Natural killer cell (primary cell): Measurements from ENCODE around the gene SPTLC1. TPM values are rescaled to one million over a fixed set of nuclear protein-coding genes. Genes with fewer than 3 reads are reported as not detected.

ENCODE experiments used
- ATAC-seq, 3 donors: fragments of 150-1000 bp in 2 of 3; fragments of 200-7000 bp in 1 of 3; cut with Tn5 transposase; 1 replicate in 1 of 3; 2 replicates in 2 of 3; pipeline ENCODE4 v1.10.0; 2021; ENCODE audit warnings: mild to moderate bottlenecking in 2 of 3, moderate library complexity in 2 of 3
- DNase-seq, 2 donors: peaks; one replicate each; pipeline versions ENCODE4 v3.0.0 to v3.0.0-alpha.2; 2013 to 2021; ENCODE audit warnings: mixed read lengths in 1 of 2
- H3K27ac ChIP-seq: one replicate; pipeline ENCODE4 v1.5.1; 2013; ENCODE audit warnings: mild to moderate bottlenecking, low read length
- H3K27me3 ChIP-seq: one replicate; pipeline ENCODE4 v1.6.1; 2013; ENCODE audit warnings: low read length; ENCODE audit not compliant: control insufficient read depth, insufficient read depth
- H3K36me3 ChIP-seq: one replicate; pipeline ENCODE4 v1.6.1; 2013; ENCODE audit warnings: low read length; ENCODE audit not compliant: control insufficient read depth, insufficient read depth
- H3K4me1 ChIP-seq: one replicate; pipeline ENCODE4 v1.6.1; 2013; ENCODE audit warnings: low read length; ENCODE audit not compliant: control insufficient read depth, insufficient read depth
- H3K4me3 ChIP-seq: one replicate; pipeline ENCODE4 v1.5.1; 2013; ENCODE audit warnings: low read length
- H3K9me3 ChIP-seq: one replicate; pipeline ENCODE4 v1.6.1; 2013; ENCODE audit warnings: low read length; ENCODE audit not compliant: control insufficient read depth, insufficient read depth
- H3K27ac Mint-ChIP-seq, 2 donors: one replicate each; pipeline ENCODE4 v1.8.0; 2022; ENCODE audit warnings: mild to moderate bottlenecking in 2 of 2, mixed read lengths in 2 of 2, moderate library complexity in 1 of 2
- H3K27me3 Mint-ChIP-seq, 2 donors: one replicate each; pipeline ENCODE4 v1.8.0; 2022; ENCODE audit warnings: low read depth in 2 of 2, mixed read lengths in 2 of 2
- H3K36me3 Mint-ChIP-seq: one replicate; pipeline ENCODE4 v1.8.0; 2022; ENCODE audit warnings: mixed read lengths
- H3K4me1 Mint-ChIP-seq, 2 donors: one replicate each; pipeline ENCODE4 v1.8.0; 2022; ENCODE audit warnings: mixed read lengths in 2 of 2
- H3K4me3 Mint-ChIP-seq: one replicate; pipeline ENCODE4 v1.8.0; 2022; ENCODE audit warnings: mild to moderate bottlenecking, moderate library complexity, mixed read lengths
- H3K9me3 Mint-ChIP-seq, 2 donors: one replicate each; pipeline ENCODE4 v1.8.0; 2022; ENCODE audit warnings: mixed read lengths in 2 of 2
- WGBS: methylation state at CpG from one replicate; pipeline ENCODE4 v1.1.7; 2013; ENCODE audit warnings: missing lambda C conversion rate; ENCODE audit not compliant: insufficient coverage; 5-methylcytosine and 5-hydroxymethylcytosine counted together
- intact Hi-C: fragments of 100-400 bp; cut with micrococcal nuclease; formaldehyde crosslinking; loops from one replicate; pipeline ENCODE4 v1.14.2; 2022
- total RNA-seq, 4 donors: library from RNA; stranded (reverse); fragments of 120-200 nt in 1 of 4; gene quantifications; one replicate each; pipeline versions ENCODE4 v1.2.3 to v1.2.4, GENCODE V29; 2013 to 2022
- TF ChIP-seq, protein P1 (sequence below): fragments of 200-600 bp; IDR thresholded peaks from one replicate; pipeline ENCODE4 v1.8.0; 2022; ENCODE audit warnings: antibody characterized with exemption

Gene SPTLC1
- total RNA-seq, 3 donors from 2014 or later (not counting 1 experiment from before 2014, with no cell fraction given): 45.6 to 59.3 (median 47.8) TPM

DNA sequence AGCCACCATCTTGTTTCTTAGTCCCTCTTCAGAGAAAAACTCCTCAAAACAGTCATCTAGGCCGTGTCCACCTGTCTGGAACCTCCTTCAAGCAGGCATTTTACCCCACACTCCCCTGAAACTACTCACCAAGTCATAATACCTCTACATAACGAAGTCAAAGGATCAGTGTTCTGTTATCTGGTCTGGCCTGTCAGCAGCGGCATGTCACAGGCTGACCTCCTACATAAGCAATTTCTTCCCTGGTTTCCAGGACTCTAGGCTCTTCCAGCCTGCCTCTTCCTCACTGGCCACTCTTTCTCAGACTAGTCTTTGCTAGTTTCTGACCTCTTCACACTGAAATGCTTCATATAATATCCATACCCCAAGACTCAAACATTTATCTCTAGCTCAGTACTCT, 72.2 kb downstream of the SPTLC1 start:
- no peak for ATAC-seq
- Mint-ChIP-seq H3K27ac (no peak overlapping the region), H3K4me3 (no peak overlapping the region), H3K27me3 (no peaks in the 10 kb centered on the region), H3K36me3 (peaks cover 50% of the 10 kb centered on the region), H3K4me1 (peaks cover 5% of the 10 kb centered on the region in 2 donors), H3K9me3 (peaks cover 7 to 13% of the 10 kb centered on the region in 2 donors)
- intact Hi-C loops: no loop called here
- no peak for DNase-seq
- TF ChIP-seq, protein P1, sequence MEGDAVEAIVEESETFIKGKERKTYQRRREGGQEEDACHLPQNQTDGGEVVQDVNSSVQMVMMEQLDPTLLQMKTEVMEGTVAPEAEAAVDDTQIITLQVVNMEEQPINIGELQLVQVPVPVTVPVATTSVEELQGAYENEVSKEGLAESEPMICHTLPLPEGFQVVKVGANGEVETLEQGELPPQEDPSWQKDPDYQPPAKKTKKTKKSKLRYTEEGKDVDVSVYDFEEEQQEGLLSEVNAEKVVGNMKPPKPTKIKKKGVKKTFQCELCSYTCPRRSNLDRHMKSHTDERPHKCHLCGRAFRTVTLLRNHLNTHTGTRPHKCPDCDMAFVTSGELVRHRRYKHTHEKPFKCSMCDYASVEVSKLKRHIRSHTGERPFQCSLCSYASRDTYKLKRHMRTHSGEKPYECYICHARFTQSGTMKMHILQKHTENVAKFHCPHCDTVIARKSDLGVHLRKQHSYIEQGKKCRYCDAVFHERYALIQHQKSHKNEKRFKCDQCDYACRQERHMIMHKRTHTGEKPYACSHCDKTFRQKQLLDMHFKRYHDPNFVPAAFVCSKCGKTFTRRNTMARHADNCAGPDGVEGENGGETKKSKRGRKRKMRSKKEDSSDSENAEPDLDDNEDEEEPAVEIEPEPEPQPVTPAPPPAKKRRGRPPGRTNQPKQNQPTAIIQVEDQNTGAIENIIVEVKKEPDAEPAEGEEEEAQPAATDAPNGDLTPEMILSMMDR: no peak
- Histone ChIP-seq H3K36me3 (peaks cover 56% of the 10 kb centered on the region), H3K4me3 (no peak overlapping the region), H3K27me3 (no peaks in the 10 kb centered on the region), H3K4me1 (no peaks in the 10 kb centered on the region), H3K9me3 (peaks cover 5% of the 10 kb centered on the region), H3K27ac (no peak overlapping the region)
- 97% methylated on average over 3 of the region's 3 CpGs for WGBS

- H3K27ac ChIP-seq: no peak overlapping the region
- H3K9me3 ChIP-seq: peaks cover 5% of the 10 kb centered on the region
- Mint-ChIP-seq H3K36me3 (peaks cover 57% of the 10 kb centered on the region), H3K4me1 (peaks cover 5% of the 10 kb centered on the region in 2 donors), H3K27me3 (no peaks in the 10 kb centered on the region), H3K4me3 (no peak overlapping the region), H3K9me3 (peaks cover 7 to 13% of the 10 kb centered on the region in 2 donors), H3K27ac (no peak overlapping the region)
- intact Hi-C loops: no loop called here
- H3K27me3 ChIP-seq: no peaks in the 10 kb centered on the region
- no CpG with 5 or more reads among the region's 1 CpG for WGBS
- no peak overlapping the region for H3K4me3 ChIP-seq
- H3K4me1 ChIP-seq: no peaks in the 10 kb centered on the region
- peaks cover 63% of the 10 kb centered on the region for H3K36me3 ChIP-seq
- DNase-seq (no peak), ATAC-seq (no peak)
- TF ChIP-seq, protein P1: no peak
Measured at GRCh38 chr9:92042260-92042659, 73.0 kb downstream of the SPTLC1 start.

DNA sequence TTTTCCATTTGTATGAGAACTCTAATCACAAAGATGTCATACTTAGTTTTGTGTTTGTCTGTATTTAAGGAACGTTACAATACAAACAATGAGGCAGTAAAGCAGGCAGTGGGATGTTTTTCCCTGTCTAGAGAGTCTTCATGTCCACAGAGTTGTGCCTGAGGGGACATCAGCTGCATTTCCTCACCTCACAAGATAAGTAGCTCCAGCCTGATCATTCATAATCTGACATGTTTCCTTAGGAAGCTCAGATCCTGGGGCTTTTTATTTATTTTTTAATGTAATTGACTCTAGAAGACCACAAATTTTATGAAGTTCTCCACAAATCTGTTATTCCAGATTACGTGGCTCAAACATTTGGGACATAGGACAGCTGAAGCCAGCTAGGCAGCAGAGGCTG, 78.5 kb downstream of the SPTLC1 start:
- peaks cover 3% of the 10 kb centered on the region for H3K9me3 ChIP-seq
- H3K4me3 Mint-ChIP-seq: no peak overlapping the region
- H3K36me3 ChIP-seq: peaks cover 41% of the 10 kb centered on the region
- H3K27me3 ChIP-seq: no peaks in the 10 kb centered on the region
- TF ChIP-seq, protein P1: no peak
- no peaks in the 10 kb centered on the region for H3K4me1 ChIP-seq
- ATAC-seq: no peak
- H3K9me3 Mint-ChIP-seq: peaks cover 0 to 1% of the 10 kb centered on the region in 2 donors
- no peak overlapping the region for H3K4me3 ChIP-seq
- H3K27ac Mint-ChIP-seq: no peak overlapping the region
- intact Hi-C loops: no loop called here
- H3K4me1 Mint-ChIP-seq: peaks cover 5% of the 10 kb centered on the region in 2 donors
- WGBS: 98% methylated on average over 2 of the region's 2 CpGs
- no peak overlapping the region for H3K27ac ChIP-seq
- no peak for DNase-seq
- peaks cover 26% of the 10 kb centered on the region for H3K36me3 Mint-ChIP-seq
- H3K27me3 Mint-ChIP-seq: no peaks in the 10 kb centered on the region

- intact Hi-C loops: no loop called here
- Histone ChIP-seq H3K4me1 (no peaks in the 10 kb centered on the region), H3K27ac (no peak overlapping the region), H3K9me3 (peaks cover 1% of the 10 kb centered on the region), H3K36me3 (peaks cover 40% of the 10 kb centered on the region), H3K4me3 (no peak overlapping the region), H3K27me3 (no peaks in the 10 kb centered on the region)
- ATAC-seq: no peak
- H3K4me3 Mint-ChIP-seq: no peak overlapping the region
- H3K27me3 Mint-ChIP-seq: no peaks in the 10 kb centered on the region
- no peaks in the 10 kb centered on the region for H3K9me3 Mint-ChIP-seq
- no peak overlapping the region for H3K27ac Mint-ChIP-seq
- peaks cover 24% of the 10 kb centered on the region for H3K36me3 Mint-ChIP-seq
- DNase-seq: no peak
- peaks cover 5% of the 10 kb centered on the region in 2 donors for H3K4me1 Mint-ChIP-seq
- TF ChIP-seq, protein P1: no peak
- 100% methylated on average over 5 of the region's 5 CpGs for WGBS
Measured at GRCh38 chr9:92036411-92036746, 78.8 kb downstream of the SPTLC1 start.
